ENCODE measurements around the gene PRKCB. TPM values are rescaled to one million over a fixed set of nuclear protein-coding genes. Genes with fewer than 3 reads are reported as not detected.
A peak's percentile ranks its signal among the peaks of the same experiment; 100 is the strongest.

PRKCB gene
- total RNA-seq, 1 experiment from 2014 or later, result not detected

DNA sequence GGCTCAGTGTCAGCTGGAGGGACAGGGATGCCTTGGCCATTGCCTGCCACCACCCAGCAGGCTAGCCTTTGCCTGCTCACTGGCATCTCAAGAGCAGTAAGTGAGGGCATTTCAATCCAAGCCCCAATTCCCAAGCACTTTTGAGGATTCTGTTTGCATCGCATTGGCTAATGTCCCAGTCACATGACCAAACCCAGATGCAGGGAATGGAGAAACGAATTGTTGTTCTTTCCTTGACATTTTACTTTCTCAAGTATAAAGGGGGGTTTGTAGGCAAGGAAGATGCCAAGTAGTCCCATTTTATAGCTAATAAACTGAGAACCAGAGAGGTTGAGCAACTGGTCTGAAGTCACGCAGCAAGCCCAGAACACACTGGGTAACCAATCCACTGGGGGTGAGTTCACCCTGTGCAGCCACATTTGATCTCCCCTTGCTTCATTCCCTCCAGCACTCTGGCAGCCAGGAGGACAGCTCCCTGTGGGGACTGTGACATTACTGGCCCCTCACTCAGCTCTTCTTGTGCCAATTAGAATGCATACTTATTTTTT, 226.6 kb downstream of the PRKCB start:
- Mint-ChIP-seq H3K27me3 (ENCODE audit: unreplicated experiment) (peaks cover 76% of the 10 kb centered on the region), H3K36me3 (ENCODE audit: insufficient read depth, unreplicated experiment) (no peaks in the 10 kb centered on the region), H3K4me3 (ENCODE audit: low read depth, unreplicated experiment) (no peak overlapping the region), H3K4me1 (ENCODE audit: low read depth, unreplicated experiment) (no peaks in the 10 kb centered on the region), H3K9me3 (ENCODE audit: low read depth, unreplicated experiment) (no peaks in the 10 kb centered on the region), H3K27ac (ENCODE audit: unreplicated experiment) (no peak overlapping the region)
- CTCF ChIA-PET, result no interaction called here
- no TSS peak for BruUV-seq (replicated peaks)
- TF ChIP-seq, protein P1, sequence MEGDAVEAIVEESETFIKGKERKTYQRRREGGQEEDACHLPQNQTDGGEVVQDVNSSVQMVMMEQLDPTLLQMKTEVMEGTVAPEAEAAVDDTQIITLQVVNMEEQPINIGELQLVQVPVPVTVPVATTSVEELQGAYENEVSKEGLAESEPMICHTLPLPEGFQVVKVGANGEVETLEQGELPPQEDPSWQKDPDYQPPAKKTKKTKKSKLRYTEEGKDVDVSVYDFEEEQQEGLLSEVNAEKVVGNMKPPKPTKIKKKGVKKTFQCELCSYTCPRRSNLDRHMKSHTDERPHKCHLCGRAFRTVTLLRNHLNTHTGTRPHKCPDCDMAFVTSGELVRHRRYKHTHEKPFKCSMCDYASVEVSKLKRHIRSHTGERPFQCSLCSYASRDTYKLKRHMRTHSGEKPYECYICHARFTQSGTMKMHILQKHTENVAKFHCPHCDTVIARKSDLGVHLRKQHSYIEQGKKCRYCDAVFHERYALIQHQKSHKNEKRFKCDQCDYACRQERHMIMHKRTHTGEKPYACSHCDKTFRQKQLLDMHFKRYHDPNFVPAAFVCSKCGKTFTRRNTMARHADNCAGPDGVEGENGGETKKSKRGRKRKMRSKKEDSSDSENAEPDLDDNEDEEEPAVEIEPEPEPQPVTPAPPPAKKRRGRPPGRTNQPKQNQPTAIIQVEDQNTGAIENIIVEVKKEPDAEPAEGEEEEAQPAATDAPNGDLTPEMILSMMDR (IDR thresholded peaks at IDR 0.05; ENCODE audit: unreplicated experiment), result no peak
- no peak for DNase-seq
- intact Hi-C loops (cut with micrococcal nuclease; ENCODE audit: unreplicated experiment), result no loop called here

DNA sequence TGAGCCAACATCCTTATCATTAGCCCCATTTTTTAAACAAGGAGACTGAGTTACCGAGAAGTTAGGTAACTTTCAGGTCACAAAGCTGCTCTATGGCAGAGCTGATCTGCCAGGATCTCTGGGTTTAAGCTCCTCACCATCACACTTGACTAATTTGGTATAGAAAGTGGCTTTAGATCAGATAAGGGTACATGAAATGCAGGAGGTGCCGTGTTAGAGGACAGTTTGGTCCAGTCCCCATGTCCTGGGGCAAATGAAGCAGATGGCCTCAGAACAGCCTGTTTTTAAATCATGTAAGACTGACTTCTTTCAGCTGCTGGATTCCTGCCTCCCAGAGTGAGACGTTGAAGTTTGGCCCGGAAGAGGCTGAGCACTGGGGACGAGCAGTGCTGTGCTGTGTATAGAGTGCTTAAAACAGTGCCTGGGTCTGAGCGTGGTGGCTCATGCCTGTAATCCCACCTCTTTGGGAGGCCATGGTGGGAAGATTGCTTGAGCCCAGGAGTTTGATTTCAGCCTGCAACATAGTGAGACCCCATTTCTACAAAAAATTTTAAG, 233.3 kb downstream of the PRKCB start:
- Mint-ChIP-seq H3K27ac (ENCODE audit: unreplicated experiment) (no peak overlapping the region), H3K9me3 (ENCODE audit: low read depth, unreplicated experiment) (no peaks in the 10 kb centered on the region), H3K4me3 (ENCODE audit: low read depth, unreplicated experiment) (no peak overlapping the region), H3K4me1 (ENCODE audit: low read depth, unreplicated experiment) (no peaks in the 10 kb centered on the region), H3K27me3 (ENCODE audit: unreplicated experiment) (peaks cover 55% of the 10 kb centered on the region), H3K36me3 (ENCODE audit: insufficient read depth, unreplicated experiment) (no peaks in the 10 kb centered on the region)
- DNase-seq, result no peak
- CTCF ChIA-PET, result interaction anchor here (0.6 to 0.7 kb wide), 2 partner anchors 113 to 141 kb away, joined by 3 to 6 read pairs; no protein-coding TSS in a partner anchor
- no TSS peak for BruUV-seq (replicated peaks)
- intact Hi-C loops (cut with micrococcal nuclease; ENCODE audit: unreplicated experiment), result no loop called here
- TF ChIP-seq, protein P1 (IDR thresholded peaks at IDR 0.05; ENCODE audit: unreplicated experiment), result no peak

DNA sequence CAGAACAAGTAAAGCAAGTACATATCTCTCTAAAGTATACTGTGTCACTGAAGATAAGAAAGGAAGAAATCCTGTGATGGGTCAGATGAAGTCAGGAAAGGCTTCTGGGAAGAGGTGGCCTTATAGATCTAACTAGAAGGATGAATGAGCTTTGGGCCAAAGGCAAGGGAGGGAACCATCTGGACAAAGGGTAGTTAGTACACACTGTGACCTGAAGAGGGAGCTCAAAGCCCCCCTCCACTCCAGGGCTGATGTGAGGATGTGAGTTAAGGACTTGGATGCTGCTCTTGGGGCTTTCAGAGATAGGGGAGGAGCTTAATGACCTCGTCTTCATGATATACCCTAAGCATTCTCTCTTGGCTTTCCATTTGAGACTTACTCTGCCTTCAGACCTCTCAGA, 235.1 kb downstream of the PRKCB start:
- Mint-ChIP-seq H3K27me3 (ENCODE audit: unreplicated experiment) (peaks cover 65% of the 10 kb centered on the region), H3K4me1 (ENCODE audit: low read depth, unreplicated experiment) (no peaks in the 10 kb centered on the region), H3K27ac (ENCODE audit: unreplicated experiment) (no peak overlapping the region), H3K9me3 (ENCODE audit: low read depth, unreplicated experiment) (no peaks in the 10 kb centered on the region), H3K4me3 (ENCODE audit: low read depth, unreplicated experiment) (no peak overlapping the region), H3K36me3 (ENCODE audit: insufficient read depth, unreplicated experiment) (no peaks in the 10 kb centered on the region)
- TF ChIP-seq, protein P1 (IDR thresholded peaks at IDR 0.05; ENCODE audit: unreplicated experiment), result peak; percentile 47
- CTCF ChIA-PET, result interaction anchor here (0.5 to 1.7 kb wide), 20 partner anchors 10 to 446 kb away, joined by 3 to 27 read pairs (median 4); no protein-coding TSS in a partner anchor
- intact Hi-C loops (cut with micrococcal nuclease; ENCODE audit: unreplicated experiment), result loop anchor here (2.0 kb wide), 2 partner anchors 182 to 428 kb away; no protein-coding TSS in a partner anchor
- BruUV-seq (replicated peaks), result no TSS peak
- peak; percentile 44 for DNase-seq

DNA sequence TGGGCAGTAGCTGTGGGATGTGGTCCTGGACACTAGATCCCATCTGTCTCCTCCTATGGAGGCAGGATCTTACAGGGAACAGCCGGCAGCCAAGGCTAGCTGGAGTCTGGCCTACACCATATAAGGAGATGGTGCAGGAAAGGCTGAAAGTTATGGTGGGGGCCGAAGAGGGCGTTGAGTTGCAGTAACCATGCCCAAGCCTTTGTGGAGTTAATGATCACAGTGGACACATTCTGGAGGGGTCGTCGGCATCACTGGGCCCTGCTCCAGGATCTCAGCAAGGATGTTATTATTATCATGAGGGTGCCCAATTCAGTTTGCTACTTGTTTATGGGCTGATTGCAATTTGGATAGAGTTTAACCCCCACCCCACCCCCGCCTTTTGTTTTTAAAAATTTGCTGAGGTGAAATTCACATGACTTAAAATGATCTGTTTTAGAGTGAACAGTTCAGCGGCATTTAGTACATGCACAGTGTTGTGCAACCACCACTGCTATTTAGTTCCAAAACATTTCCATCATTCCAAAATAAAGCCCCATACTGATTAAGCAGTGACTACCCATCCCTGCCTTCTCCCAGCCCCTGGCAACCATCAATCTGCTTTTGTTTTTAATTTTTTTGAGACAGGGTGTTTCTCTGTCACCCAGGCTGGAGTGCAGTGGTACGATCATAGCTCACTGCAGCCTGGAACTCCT, 236.0 kb downstream of the PRKCB start:
- H3K9me3 Mint-ChIP-seq (ENCODE audit: low read depth, unreplicated experiment), result no peaks in the 10 kb centered on the region
- CTCF ChIA-PET, result interaction anchor here (0.6 to 1.7 kb wide), 6 partner anchors 13 to 433 kb away, joined by 4 to 27 read pairs (median 6); no protein-coding TSS in a partner anchor
- BruUV-seq (replicated peaks), result no TSS peak
- no peak overlapping the region for H3K27ac Mint-ChIP-seq (ENCODE audit: unreplicated experiment)
- H3K4me1 Mint-ChIP-seq (ENCODE audit: low read depth, unreplicated experiment), result no peaks in the 10 kb centered on the region
- H3K36me3 Mint-ChIP-seq (ENCODE audit: insufficient read depth, unreplicated experiment), result no peaks in the 10 kb centered on the region
- no peak for DNase-seq
- peaks cover 65% of the 10 kb centered on the region for H3K27me3 Mint-ChIP-seq (ENCODE audit: unreplicated experiment)
- TF ChIP-seq, protein P1 (IDR thresholded peaks at IDR 0.05; ENCODE audit: unreplicated experiment), result no peak
- intact Hi-C loops (cut with micrococcal nuclease; ENCODE audit: unreplicated experiment), result loop anchor here (2.0 kb wide), 2 partner anchors 181 to 427 kb away; no protein-coding TSS in a partner anchor
- H3K4me3 Mint-ChIP-seq (ENCODE audit: low read depth, unreplicated experiment), result no peak overlapping the region
